ENCODE measurements around the gene STC2. TPM values are rescaled to one million over a fixed set of nuclear protein-coding genes. Genes with fewer than 3 reads are reported as not detected.

The STC2 gene
- total and polyA plus RNA-seq, 2 experiments from 2014 or later: 27.3 to 132 TPM

DNA sequence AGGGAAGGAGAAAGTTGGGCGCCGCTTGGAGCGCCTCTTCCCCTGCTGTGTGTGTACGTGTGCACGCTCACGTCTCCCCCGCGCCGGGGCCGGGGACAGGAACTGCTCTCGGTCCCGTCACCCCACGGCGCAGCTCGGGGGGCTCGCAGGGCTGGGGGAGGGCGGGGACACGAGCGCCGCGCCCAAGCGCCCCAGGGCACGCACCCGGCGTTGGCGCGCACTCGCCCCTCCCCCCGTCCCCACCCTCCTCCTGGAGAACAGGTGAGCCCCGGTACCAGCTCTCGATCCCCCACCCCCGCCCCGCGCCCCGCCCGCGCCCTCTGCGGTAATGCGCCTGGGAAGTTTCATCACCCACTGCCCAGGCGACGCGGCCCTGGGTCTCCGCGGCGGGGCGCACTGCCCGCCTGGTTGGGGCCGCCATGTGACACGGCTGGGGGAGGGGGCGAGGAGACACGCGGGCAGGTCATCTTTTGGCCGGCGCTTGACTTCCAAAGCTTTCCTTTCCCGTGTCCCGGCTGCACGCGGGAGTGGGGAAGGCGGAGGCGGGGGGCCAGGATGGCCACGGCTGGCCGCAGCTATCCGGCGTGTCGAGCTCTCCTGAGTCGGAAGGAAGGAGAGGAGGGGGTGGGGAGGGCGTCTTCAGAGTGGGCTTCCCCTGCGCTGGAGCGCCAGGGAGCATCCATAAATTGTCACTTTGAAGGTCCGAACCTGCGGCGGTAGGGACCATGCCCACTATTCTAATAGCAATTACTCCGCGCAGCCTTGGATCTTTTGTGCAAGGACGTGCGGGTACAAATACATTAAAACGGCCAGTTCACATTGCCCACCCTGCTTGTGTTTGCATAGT, 1.5 kb upstream of the STC2 start:
- peak overlapping the region; percentile 96 for H3K4me3 Mint-ChIP-seq
- ATAC-seq: peak; percentile 26
- H3K27ac Mint-ChIP-seq: peak overlapping the region; percentile 99
- H3K9me3 Mint-ChIP-seq: peaks cover 6% of the 10 kb centered on the region
- DNase-seq (ENCODE audit: low spot score): peak; percentile 88
- Histone ChIP-seq H3K36me3 (ENCODE audit: insufficient read depth) (peaks cover 10% of the 10 kb centered on the region), H2AFZ (no peak overlapping the region; the same call in 1 of the 2 replicates), H3K79me2 (replicated peaks; ENCODE audit: insufficient read depth) (peaks cover 35% of the 10 kb centered on the region), H3F3A (replicated peaks; ENCODE audit: low read depth) (peaks cover 13% of the 10 kb centered on the region), H3K4me1 (ENCODE audit: insufficient read depth) (peaks cover 32% of the 10 kb centered on the region), H3K27me3 (ENCODE audit: insufficient read depth) (peaks cover 8% of the 10 kb centered on the region), H3K4me2 (peak overlapping the region; percentile 90), H4K20me1 (replicated peaks; ENCODE audit: insufficient read depth) (peaks cover 20% of the 10 kb centered on the region), H3K4me3 (peak overlapping the region; percentile 99), H3K27ac (ENCODE audit: low read depth) (peak overlapping the region; percentile 99), H3K9me2 (ENCODE audit: insufficient read depth) (no peaks in the 10 kb centered on the region)
- peaks cover 44% of the 10 kb centered on the region for H3K36me3 Mint-ChIP-seq (ENCODE audit: low read depth)
- H3K4me1 Mint-ChIP-seq: peaks cover 40% of the 10 kb centered on the region
- peaks cover 30% of the 10 kb centered on the region for H3K27me3 Mint-ChIP-seq (ENCODE audit: insufficient read depth, low read depth, poor library complexity)
- TF ChIP-seq POLR2AphosphoS5 (IDR thresholded peaks at IDR 0.05; ENCODE audit: low read depth) (peak; percentile 32), EZH2 (IDR thresholded peaks at IDR 0.05; ENCODE audit: low read depth, unreplicated experiment) (no peak), JUNB (IDR thresholded peaks at IDR 0.05; ENCODE audit: unreplicated experiment) (peak; percentile 83), NANOG (IDR thresholded peaks at IDR 0.05; ENCODE audit: borderline replicate concordance) (peak; percentile 6; the same call in 1 of the 2 replicates), STAT1 (IDR thresholded peaks at IDR 0.05; ENCODE audit: unreplicated experiment) (no peak), CREB1 (CRISPR knock-in tag; IDR thresholded peaks at IDR 0.05; ENCODE audit: low read depth) (peak; percentile 70)
- TF ChIP-seq, protein P1, sequence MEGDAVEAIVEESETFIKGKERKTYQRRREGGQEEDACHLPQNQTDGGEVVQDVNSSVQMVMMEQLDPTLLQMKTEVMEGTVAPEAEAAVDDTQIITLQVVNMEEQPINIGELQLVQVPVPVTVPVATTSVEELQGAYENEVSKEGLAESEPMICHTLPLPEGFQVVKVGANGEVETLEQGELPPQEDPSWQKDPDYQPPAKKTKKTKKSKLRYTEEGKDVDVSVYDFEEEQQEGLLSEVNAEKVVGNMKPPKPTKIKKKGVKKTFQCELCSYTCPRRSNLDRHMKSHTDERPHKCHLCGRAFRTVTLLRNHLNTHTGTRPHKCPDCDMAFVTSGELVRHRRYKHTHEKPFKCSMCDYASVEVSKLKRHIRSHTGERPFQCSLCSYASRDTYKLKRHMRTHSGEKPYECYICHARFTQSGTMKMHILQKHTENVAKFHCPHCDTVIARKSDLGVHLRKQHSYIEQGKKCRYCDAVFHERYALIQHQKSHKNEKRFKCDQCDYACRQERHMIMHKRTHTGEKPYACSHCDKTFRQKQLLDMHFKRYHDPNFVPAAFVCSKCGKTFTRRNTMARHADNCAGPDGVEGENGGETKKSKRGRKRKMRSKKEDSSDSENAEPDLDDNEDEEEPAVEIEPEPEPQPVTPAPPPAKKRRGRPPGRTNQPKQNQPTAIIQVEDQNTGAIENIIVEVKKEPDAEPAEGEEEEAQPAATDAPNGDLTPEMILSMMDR (conservative IDR thresholded peaks at IDR 0.05; ENCODE audit: low read depth in 2 of 2): peak in 1 of 2 experiments; percentile 53; a peak in 2 of 4 replicates
- TF ChIP-seq, protein P2, sequence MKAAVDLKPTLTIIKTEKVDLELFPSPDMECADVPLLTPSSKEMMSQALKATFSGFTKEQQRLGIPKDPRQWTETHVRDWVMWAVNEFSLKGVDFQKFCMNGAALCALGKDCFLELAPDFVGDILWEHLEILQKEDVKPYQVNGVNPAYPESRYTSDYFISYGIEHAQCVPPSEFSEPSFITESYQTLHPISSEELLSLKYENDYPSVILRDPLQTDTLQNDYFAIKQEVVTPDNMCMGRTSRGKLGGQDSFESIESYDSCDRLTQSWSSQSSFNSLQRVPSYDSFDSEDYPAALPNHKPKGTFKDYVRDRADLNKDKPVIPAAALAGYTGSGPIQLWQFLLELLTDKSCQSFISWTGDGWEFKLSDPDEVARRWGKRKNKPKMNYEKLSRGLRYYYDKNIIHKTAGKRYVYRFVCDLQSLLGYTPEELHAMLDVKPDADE (IDR thresholded peaks at IDR 0.05): peak; percentile 31; the same call in 1 of the 2 replicates
- TF ChIP-seq, protein P3, sequence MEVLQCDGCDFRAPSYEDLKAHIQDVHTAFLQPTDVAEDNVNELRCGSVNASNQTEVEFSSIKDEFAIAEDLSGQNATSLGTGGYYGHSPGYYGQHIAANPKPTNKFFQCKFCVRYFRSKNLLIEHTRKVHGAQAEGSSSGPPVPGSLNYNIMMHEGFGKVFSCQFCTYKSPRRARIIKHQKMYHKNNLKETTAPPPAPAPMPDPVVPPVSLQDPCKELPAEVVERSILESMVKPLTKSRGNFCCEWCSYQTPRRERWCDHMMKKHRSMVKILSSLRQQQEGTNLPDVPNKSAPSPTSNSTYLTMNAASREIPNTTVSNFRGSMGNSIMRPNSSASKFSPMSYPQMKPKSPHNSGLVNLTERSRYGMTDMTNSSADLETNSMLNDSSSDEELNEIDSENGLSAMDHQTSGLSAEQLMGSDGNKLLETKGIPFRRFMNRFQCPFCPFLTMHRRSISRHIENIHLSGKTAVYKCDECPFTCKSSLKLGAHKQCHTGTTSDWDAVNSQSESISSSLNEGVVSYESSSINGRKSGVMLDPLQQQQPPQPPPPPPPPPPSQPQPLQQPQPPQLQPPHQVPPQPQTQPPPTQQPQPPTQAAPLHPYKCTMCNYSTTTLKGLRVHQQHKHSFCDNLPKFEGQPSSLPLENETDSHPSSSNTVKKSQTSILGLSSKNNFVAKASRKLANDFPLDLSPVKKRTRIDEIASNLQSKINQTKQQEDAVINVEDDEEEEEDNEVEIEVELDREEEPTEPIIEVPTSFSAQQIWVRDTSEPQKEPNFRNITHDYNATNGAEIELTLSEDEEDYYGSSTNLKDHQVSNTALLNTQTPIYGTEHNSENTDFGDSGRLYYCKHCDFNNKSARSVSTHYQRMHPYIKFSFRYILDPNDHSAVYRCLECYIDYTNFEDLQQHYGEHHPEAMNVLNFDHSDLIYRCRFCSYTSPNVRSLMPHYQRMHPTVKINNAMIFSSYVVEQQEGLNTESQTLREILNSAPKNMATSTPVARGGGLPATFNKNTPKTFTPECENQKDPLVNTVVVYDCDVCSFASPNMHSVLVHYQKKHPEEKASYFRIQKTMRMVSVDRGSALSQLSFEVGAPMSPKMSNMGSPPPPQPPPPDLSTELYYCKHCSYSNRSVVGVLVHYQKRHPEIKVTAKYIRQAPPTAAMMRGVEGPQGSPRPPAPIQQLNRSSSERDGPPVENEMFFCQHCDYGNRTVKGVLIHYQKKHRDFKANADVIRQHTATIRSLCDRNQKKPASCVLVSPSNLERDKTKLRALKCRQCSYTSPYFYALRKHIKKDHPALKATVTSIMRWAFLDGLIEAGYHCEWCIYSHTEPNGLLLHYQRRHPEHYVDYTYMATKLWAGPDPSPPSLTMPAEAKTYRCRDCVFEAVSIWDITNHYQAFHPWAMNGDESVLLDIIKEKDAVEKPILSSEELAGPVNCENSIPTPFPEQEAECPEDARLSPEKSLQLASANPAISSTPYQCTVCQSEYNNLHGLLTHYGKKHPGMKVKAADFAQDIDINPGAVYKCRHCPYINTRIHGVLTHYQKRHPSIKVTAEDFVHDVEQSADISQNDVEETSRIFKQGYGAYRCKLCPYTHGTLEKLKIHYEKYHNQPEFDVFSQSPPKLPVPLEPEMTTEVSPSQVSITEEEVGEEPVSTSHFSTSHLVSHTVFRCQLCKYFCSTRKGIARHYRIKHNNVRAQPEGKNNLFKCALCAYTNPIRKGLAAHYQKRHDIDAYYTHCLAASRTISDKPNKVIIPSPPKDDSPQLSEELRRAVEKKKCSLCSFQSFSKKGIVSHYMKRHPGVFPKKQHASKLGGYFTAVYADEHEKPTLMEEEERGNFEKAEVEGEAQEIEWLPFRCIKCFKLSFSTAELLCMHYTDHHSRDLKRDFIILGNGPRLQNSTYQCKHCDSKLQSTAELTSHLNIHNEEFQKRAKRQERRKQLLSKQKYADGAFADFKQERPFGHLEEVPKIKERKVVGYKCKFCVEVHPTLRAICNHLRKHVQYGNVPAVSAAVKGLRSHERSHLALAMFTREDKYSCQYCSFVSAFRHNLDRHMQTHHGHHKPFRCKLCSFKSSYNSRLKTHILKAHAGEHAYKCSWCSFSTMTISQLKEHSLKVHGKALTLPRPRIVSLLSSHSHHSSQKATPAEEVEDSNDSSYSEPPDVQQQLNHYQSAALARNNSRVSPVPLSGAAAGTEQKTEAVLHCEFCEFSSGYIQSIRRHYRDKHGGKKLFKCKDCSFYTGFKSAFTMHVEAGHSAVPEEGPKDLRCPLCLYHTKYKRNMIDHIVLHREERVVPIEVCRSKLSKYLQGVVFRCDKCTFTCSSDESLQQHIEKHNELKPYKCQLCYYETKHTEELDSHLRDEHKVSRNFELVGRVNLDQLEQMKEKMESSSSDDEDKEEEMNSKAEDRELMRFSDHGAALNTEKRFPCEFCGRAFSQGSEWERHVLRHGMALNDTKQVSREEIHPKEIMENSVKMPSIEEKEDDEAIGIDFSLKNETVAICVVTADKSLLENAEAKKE (CRISPR knock-in tag; IDR thresholded peaks at IDR 0.05): no peak

Measured in GM23338 (cell line).